Endothelial cell of umbilical vein (primary cell): Measurements from ENCODE around the gene GPR78. TPM values are rescaled to one million over a fixed set of nuclear protein-coding genes. Genes with fewer than 3 reads are reported as not detected.

Experiments
- BruUV-seq: library from RNA; stranded (reverse); fragments of 400-500 nt; replicated peaks from 2 replicates; lab custom pipeline; 2021; lab: Mats Ljungman, UMichigan
- CTCF ChIA-PET: fragments of 300-600, 350-600 bp; sonication (Branson Sonifier 250); formaldehyde crosslinking; loops from one replicate; lab custom pipeline; 2021; ENCODE audit warnings: antibody characterized with exemption, inconsistent platforms; lab: Charles Lee
- POLR2A ChIA-PET: fragments of 300-600, 350-600 bp; sonication (Branson Sonifier 250); formaldehyde crosslinking; loops from one replicate; lab custom pipeline; 2021; ENCODE audit warnings: antibody characterized with exemption, inconsistent platforms; lab: Charles Lee
- DNase-seq: peaks from one replicate; pipeline ENCODE4 v3.0.0-alpha.2; 2011; ENCODE audit warnings: low read depth, low spot score
- FAIRE-seq: peaks from 2 replicates; lab custom pipeline; 2011; peaks lifted over from hg19 to GRCh38; lab: Jason Lieb, UNC
- H2AFZ ChIP-seq: 2 replicates; pipeline ENCODE4 v1.6.0; 2012; ENCODE audit warnings: low read depth, low read length, control low read depth, inconsistent platforms
- H3K27ac ChIP-seq: 2 replicates; pipeline ENCODE4 v1.5.1; 2011; ENCODE audit warnings: low read depth, mild to moderate bottlenecking, control low read depth, low read length, moderate library complexity; ENCODE audit not compliant: insufficient read depth
- H3K27me3 ChIP-seq, 2 experiments: 2 replicates each; pipeline versions ENCODE4 v1.6.0 to v1.6.1; 2011; ENCODE audit warnings: low read length in 2 of 2, mixed read lengths in 1 of 2; ENCODE audit not compliant: control insufficient read depth in 2 of 2, insufficient read depth in 2 of 2
- H3K36me3 ChIP-seq, 2 experiments: 2 replicates in 1 of 2; 3 replicates in 1 of 2; pipeline ENCODE4 v1.5.1; 2011; ENCODE audit warnings: low read length in 2 of 2, mild to moderate bottlenecking in 1 of 2, moderate library complexity in 1 of 2; ENCODE audit not compliant: control insufficient read depth in 2 of 2, insufficient read depth in 2 of 2; ENCODE audit errors: extremely low read depth in 1 of 2
- H3K4me1 ChIP-seq: 3 replicates; pipeline ENCODE4 v1.5.1; 2011; ENCODE audit warnings: mild to moderate bottlenecking, low read length; ENCODE audit not compliant: control insufficient read depth, insufficient read depth; ENCODE audit errors: extremely low read depth
- H3K4me2 ChIP-seq: 2 replicates; pipeline ENCODE4 v1.6.1; 2011; ENCODE audit warnings: low read length, control low read depth, mixed read lengths; ENCODE audit not compliant: insufficient read depth
- H3K4me3 ChIP-seq, 3 experiments: fragments of 200-600 bp in 1 of 3; sonication (generic), shearing (Covaris generic) in 1 of 3; replicated peaks in 1 of 3; 2 replicates each; pipeline ENCODE4 v1.5.1; 2011 to 2016; ENCODE audit warnings: control low read depth in 3 of 3, low read length in 3 of 3, mild to moderate bottlenecking in 2 of 3, inconsistent platforms in 1 of 3, low read depth in 1 of 3, moderate library complexity in 1 of 3; ENCODE audit not compliant: insufficient read depth in 1 of 3
- H3K79me2 ChIP-seq: 2 replicates; pipeline ENCODE4 v1.6.0; 2012; ENCODE audit warnings: low read length, inconsistent platforms; ENCODE audit not compliant: control insufficient read depth, insufficient read depth
- H3K9ac ChIP-seq: replicated peaks from 2 replicates; pipeline ENCODE3; 2011; ENCODE audit warnings: low read length, control low read depth; ENCODE audit not compliant: insufficient read depth; ENCODE audit errors: extremely low read depth
- H3K9me1 ChIP-seq: replicated peaks from 3 replicates; pipeline ENCODE4 v1.6.0; 2011; ENCODE audit warnings: mild to moderate bottlenecking, low read length; ENCODE audit not compliant: control insufficient read depth, insufficient read depth; ENCODE audit errors: extremely low read depth
- H3K9me3 ChIP-seq: replicated peaks from 2 replicates; pipeline ENCODE4 v1.5.1; 2012; ENCODE audit warnings: low read length, inconsistent platforms; ENCODE audit not compliant: control insufficient read depth, insufficient read depth
- H4K20me1 ChIP-seq: replicated peaks from 2 replicates; pipeline ENCODE3; 2011; ENCODE audit warnings: mild to moderate bottlenecking, low read length; ENCODE audit not compliant: control insufficient read depth, insufficient read depth; ENCODE audit errors: extremely low read depth
- EZH2 ChIP-seq: IDR thresholded peaks from 2 replicates; pipeline ENCODE4 v1.6.1; 2012; ENCODE audit warnings: borderline replicate concordance, low read depth, mild to moderate bottlenecking, moderate library complexity, low read length, inconsistent platforms; ENCODE audit not compliant: severe bottlenecking
- FOS ChIP-seq: IDR thresholded peaks from 2 replicates; pipeline ENCODE4 v1.6.1; 2011; ENCODE audit warnings: mild to moderate bottlenecking, low read length, moderate library complexity, borderline replicate concordance; ENCODE audit not compliant: insufficient read depth
- GATA2 ChIP-seq: IDR thresholded peaks from 2 replicates; pipeline ENCODE4 v1.7.0; 2011; ENCODE audit warnings: low read depth, mild to moderate bottlenecking, moderate library complexity, mixed read lengths, low read length; ENCODE audit not compliant: insufficient read length, insufficient read depth
- JUN ChIP-seq: IDR thresholded peaks from 2 replicates; pipeline ENCODE4 v1.6.1; 2011; ENCODE audit warnings: borderline replicate concordance, low read depth; ENCODE audit not compliant: insufficient read length, insufficient read depth
- MYC ChIP-seq: IDR thresholded peaks from one replicate; pipeline ENCODE4 v1.6.1; 2011; ENCODE audit warnings: mild to moderate bottlenecking, low read depth, low read length
- POLR2A ChIP-seq: IDR thresholded peaks from 2 replicates; pipeline ENCODE4 v1.6.1; 2012; ENCODE audit warnings: low read depth, mild to moderate bottlenecking, control low read depth, low read length
- POLR2AphosphoS5 ChIP-seq: IDR thresholded peaks from 2 replicates; pipeline ENCODE4 v1.6.1; 2012; ENCODE audit warnings: low read depth, mild to moderate bottlenecking, control low read depth, low read length, moderate library complexity; ENCODE audit not compliant: insufficient read depth
- dilution Hi-C: fragments of 300-500 bp; cut with MboI; formaldehyde crosslinking; loops from one replicate; pipeline ENCODE4 v1.15.0; 2019; ENCODE audit warnings: low sequenced_read_pairs; ENCODE audit not compliant: extremely low pct_ligation_motif_present
- intact Hi-C: fragments of 100-400 bp; cut with micrococcal nuclease; formaldehyde crosslinking; loops from one replicate; pipeline ENCODE4 v1.10.0; 2022
- polyA plus RNA-seq, 4 experiments: library from polyadenylated mRNA; depleted of rRNA in 3 of 4; stranded (reverse) in 3 of 4; unstranded in 1 of 4; fragments of >200 nt; gene quantifications; 2 replicates each; pipeline versions ENCODE4 v1.2.1 to v1.2.3, GENCODE V29; 2011 to 2012; ENCODE audit warnings: missing spikeins in 1 of 4
- total RNA-seq: library from RNA; stranded (reverse); gene quantifications from 2 replicates; pipeline ENCODE4 v1.2.3, GENCODE V29; 2021
- TF ChIP-seq, protein P1 (sequence below): IDR thresholded peaks from 2 replicates; pipeline ENCODE4 v1.6.1; 2011; ENCODE audit not compliant: insufficient read depth, insufficient read length
- TF ChIP-seq, protein P2 (sequence below), 2 donors: IDR thresholded peaks; 1 replicate in 1 of 2; 2 replicates in 1 of 2; pipeline ENCODE4 v1.5.1; 2011; ENCODE audit warnings: low read length in 2 of 2, mild to moderate bottlenecking in 2 of 2, moderate library complexity in 2 of 2, control low read depth in 1 of 2, inconsistent platforms in 1 of 2, low read depth in 1 of 2; ENCODE audit not compliant: insufficient read depth in 1 of 2; ENCODE audit errors: extremely low read depth in 1 of 2

Gene GPR78
- total and polyA plus RNA-seq, 2 donors (not counting 3 experiments of a cell fraction or from before 2014, with no cell fraction given): not detected

DNA sequence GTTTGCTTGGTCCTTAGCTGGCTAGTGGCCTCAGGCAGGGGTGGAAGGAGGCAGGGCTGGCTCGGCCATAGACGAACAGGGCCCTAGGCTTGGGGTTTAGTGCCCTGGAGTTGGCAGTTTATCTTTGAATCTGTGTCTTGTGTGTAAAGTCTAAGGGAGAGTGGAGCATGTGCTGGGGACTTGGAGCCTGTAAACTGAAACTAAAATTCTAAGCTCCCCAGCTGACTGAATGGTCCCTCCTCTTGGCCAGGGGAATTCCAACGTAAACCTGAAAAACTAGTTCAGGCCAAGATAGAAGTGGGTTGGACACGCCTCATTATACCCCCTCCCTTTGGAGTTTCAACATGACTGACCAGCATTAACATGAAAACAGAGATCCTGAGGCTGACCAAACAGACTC, 46.1 kb upstream of the GPR78 start:
- Histone ChIP-seq H3K4me2 (no peak overlapping the region), H3K9me3 (no peaks in the 10 kb centered on the region), H3K79me2 (no peaks in the 10 kb centered on the region), H2AFZ (no peak overlapping the region), H3K36me3 (no peaks in the 10 kb centered on the region), H3K9ac (no peak overlapping the region), H3K9me1 (no peaks in the 10 kb centered on the region), H3K4me1 (no peaks in the 10 kb centered on the region), H3K27me3 (no peaks in the 10 kb centered on the region), H3K4me3 (no peak overlapping the region), H4K20me1 (no peaks in the 10 kb centered on the region), H3K27ac (no peak overlapping the region)
- dilution Hi-C loops (no loop called here), intact Hi-C loops (no loop called here)
- TF ChIP-seq MYC: no peak
- TF ChIP-seq FOS: no peak
- no peak for TF ChIP-seq POLR2A
- no peak for TF ChIP-seq GATA2
- TF ChIP-seq POLR2AphosphoS5: no peak
- TF ChIP-seq, protein P1, sequence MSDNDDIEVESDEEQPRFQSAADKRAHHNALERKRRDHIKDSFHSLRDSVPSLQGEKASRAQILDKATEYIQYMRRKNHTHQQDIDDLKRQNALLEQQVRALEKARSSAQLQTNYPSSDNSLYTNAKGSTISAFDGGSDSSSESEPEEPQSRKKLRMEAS: no peak
- DNase-seq (peak; percentile 23), FAIRE-seq (no peak)
- POLR2A ChIA-PET: no interaction called here
- no TSS peak for BruUV-seq
- CTCF ChIA-PET: no interaction called here

DNA sequence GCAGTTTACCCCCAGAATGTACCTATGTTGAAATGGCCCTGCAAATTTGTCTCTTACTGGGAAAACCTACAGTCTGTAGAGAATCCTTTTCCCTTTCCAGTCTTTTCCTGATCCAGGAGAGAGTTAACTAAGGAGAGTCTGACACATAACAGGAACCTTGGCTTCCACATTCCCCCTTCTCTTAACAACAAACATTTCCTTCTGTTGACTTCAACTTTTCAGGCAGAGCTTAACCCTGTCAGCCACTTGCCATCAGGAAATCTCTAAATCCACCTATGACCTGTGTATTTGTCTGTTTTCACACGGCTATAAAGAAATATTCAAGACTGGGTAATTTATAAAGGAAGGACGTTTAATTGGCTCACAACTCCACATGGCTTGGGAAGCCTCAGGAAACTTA, 45.6 kb upstream of the GPR78 start:
- Histone ChIP-seq H3K79me2 (no peaks in the 10 kb centered on the region), H3K4me2 (no peak overlapping the region), H3K36me3 (no peaks in the 10 kb centered on the region), H3K27ac (no peak overlapping the region), H2AFZ (no peak overlapping the region), H3K27me3 (no peaks in the 10 kb centered on the region), H3K4me3 (no peak overlapping the region), H3K9me1 (no peaks in the 10 kb centered on the region), H3K9ac (no peak overlapping the region), H3K9me3 (no peaks in the 10 kb centered on the region), H3K4me1 (no peaks in the 10 kb centered on the region), H4K20me1 (no peaks in the 10 kb centered on the region)
- TF ChIP-seq FOS: no peak
- TF ChIP-seq EZH2: no peak
- TF ChIP-seq POLR2A: no peak
- no peak for TF ChIP-seq GATA2
- TF ChIP-seq POLR2AphosphoS5: no peak
- TF ChIP-seq, protein P2, sequence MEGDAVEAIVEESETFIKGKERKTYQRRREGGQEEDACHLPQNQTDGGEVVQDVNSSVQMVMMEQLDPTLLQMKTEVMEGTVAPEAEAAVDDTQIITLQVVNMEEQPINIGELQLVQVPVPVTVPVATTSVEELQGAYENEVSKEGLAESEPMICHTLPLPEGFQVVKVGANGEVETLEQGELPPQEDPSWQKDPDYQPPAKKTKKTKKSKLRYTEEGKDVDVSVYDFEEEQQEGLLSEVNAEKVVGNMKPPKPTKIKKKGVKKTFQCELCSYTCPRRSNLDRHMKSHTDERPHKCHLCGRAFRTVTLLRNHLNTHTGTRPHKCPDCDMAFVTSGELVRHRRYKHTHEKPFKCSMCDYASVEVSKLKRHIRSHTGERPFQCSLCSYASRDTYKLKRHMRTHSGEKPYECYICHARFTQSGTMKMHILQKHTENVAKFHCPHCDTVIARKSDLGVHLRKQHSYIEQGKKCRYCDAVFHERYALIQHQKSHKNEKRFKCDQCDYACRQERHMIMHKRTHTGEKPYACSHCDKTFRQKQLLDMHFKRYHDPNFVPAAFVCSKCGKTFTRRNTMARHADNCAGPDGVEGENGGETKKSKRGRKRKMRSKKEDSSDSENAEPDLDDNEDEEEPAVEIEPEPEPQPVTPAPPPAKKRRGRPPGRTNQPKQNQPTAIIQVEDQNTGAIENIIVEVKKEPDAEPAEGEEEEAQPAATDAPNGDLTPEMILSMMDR (IDR thresholded peaks at IDR 0.05; ENCODE audit: extremely low read depth in 1 of 2, insufficient read depth in 1 of 2, low read depth in 1 of 2, low read length in 2 of 2): no peak
- TF ChIP-seq, protein P1: no peak
- TF ChIP-seq MYC: no peak
- no peak for TF ChIP-seq JUN
- FAIRE-seq (no peak), DNase-seq (peak; percentile 50)
- dilution Hi-C loops (no loop called here), intact Hi-C loops (no loop called here)
- ChIA-PET CTCF (no interaction called here), POLR2A (no interaction called here)
- no TSS peak for BruUV-seq
